BJ (cell line): Measurements from ENCODE around the gene TMEM130. TPM values are rescaled to one million over a fixed set of nuclear protein-coding genes. Genes with fewer than 3 reads are reported as not detected.

Experiments
- CTCF ChIA-PET: fragments of 350-600 bp; formaldehyde crosslinking; extraction: SDS; loops from one replicate; lab custom pipeline; 2021; ENCODE audit warnings: antibody characterized with exemption, inconsistent platforms; lab: Yijun Ruan, JAX
- POLR2A ChIA-PET: fragments of 300-600 bp; sonication (Branson Sonifier 250); formaldehyde crosslinking; extraction: SDS; loops from one replicate; lab custom pipeline; 2021; ENCODE audit warnings: antibody characterized with exemption; lab: Charles Lee
- DNase-seq: peaks from one replicate; pipeline ENCODE4 v3.0.0-alpha.2; 2011; ENCODE audit warnings: low read depth
- H3K27me3 ChIP-seq: 2 replicates; pipeline ENCODE4 v1.6.0; 2011; ENCODE audit warnings: low read length; ENCODE audit not compliant: control insufficient read depth, insufficient read depth
- H3K36me3 ChIP-seq: 2 replicates; pipeline ENCODE4 v1.5.1; 2011; ENCODE audit warnings: low read length; ENCODE audit not compliant: control insufficient read depth, insufficient read depth
- H3K4me3 ChIP-seq: 2 replicates; pipeline ENCODE4 v1.5.1; 2011; ENCODE audit warnings: low read depth, mild to moderate bottlenecking, control low read depth, low read length
- polyA plus RNA-seq: library from polyadenylated mRNA; depleted of rRNA; stranded (reverse); fragments of >200 nt; gene quantifications from 2 replicates; pipeline ENCODE4 v1.2.3, GENCODE V29; 2011
- TF ChIP-seq, protein P1 (sequence below): IDR thresholded peaks from 2 replicates; pipeline ENCODE4 v1.5.1; 2011; ENCODE audit warnings: low read depth, mild to moderate bottlenecking, control low read depth, inconsistent platforms, low read length, moderate library complexity; ENCODE audit not compliant: insufficient read depth

TMEM130 gene
- polyA plus RNA-seq, 1 experiment = 6.4 TPM

DNA sequence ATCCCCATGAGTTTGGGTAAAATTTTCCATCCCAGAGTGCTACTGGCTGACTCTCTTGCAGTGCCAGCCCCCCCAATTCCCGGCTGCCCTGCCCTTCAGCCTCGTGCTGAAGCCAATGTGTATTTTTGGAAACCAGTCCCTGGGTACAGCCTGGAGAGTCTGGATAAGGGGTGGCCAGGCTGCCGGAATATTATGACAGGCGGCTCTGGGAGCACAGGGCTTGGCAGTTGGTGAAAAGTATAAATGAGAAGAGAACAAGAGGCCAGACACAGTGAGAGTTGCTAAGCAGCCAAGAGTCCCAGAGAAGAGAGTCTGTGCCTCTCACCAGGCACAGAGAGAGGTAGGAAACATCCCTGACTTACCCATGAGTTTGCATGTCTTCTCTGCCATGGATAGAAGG, 53.6 kb downstream of the TMEM130 start:
- TF ChIP-seq, protein P1, sequence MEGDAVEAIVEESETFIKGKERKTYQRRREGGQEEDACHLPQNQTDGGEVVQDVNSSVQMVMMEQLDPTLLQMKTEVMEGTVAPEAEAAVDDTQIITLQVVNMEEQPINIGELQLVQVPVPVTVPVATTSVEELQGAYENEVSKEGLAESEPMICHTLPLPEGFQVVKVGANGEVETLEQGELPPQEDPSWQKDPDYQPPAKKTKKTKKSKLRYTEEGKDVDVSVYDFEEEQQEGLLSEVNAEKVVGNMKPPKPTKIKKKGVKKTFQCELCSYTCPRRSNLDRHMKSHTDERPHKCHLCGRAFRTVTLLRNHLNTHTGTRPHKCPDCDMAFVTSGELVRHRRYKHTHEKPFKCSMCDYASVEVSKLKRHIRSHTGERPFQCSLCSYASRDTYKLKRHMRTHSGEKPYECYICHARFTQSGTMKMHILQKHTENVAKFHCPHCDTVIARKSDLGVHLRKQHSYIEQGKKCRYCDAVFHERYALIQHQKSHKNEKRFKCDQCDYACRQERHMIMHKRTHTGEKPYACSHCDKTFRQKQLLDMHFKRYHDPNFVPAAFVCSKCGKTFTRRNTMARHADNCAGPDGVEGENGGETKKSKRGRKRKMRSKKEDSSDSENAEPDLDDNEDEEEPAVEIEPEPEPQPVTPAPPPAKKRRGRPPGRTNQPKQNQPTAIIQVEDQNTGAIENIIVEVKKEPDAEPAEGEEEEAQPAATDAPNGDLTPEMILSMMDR = no peak
- Histone ChIP-seq H3K27me3 (no peaks in the 10 kb centered on the region), H3K4me3 (no peak overlapping the region), H3K36me3 (no peaks in the 10 kb centered on the region)
- POLR2A ChIA-PET = no interaction called here
- CTCF ChIA-PET = no interaction called here
- no peak for DNase-seq

DNA sequence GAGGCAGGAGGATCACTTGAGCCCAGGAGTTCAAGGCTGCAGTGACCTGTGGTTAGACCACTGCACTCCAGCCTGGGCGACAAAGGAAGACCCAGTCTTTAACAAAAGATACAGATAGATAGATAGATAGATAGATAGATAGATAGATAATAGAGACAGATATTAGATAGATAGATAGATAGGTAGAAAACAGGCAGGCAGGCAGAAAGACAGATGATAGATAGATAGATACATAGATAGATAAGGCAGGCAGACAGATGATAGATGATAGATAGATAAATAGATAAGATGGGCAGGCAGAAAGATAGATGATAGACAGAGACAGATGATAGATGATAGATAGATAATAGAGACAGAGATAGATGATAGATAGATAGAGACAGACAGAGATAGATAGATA, 54.5 kb downstream of the TMEM130 start:
- no peaks in the 10 kb centered on the region for H3K36me3 ChIP-seq
- TF ChIP-seq, protein P1 = no peak
- ChIA-PET CTCF (no interaction called here), POLR2A (no interaction called here)
- no peaks in the 10 kb centered on the region for H3K27me3 ChIP-seq
- DNase-seq = no peak
- no peak overlapping the region for H3K4me3 ChIP-seq

DNA sequence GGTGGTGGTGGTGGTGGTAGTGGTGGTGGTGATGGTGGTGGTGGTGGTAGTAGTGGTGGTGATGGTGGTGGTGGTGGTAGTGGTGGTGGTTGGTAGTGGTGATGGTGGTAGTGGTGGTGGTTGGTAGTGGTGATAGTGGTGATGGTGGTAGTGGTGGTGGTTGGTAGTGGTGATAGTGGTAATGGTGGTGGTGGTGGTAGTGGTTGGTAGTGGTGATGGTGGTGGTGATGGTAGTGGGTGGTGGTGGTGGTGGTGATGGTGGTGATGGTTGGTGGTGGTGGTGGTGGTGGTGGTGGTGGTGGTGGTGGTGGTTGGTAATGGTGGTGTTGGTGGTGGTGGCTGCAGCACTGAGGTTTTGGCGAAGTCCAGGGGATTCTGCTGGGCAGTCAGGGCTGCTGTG, 58.5 kb downstream of the TMEM130 start:
- H3K4me3 ChIP-seq = no peak overlapping the region
- TF ChIP-seq, protein P1 = no peak
- ChIA-PET POLR2A (no interaction called here), CTCF (no interaction called here)
- DNase-seq = no peak
- no peaks in the 10 kb centered on the region for H3K36me3 ChIP-seq
- H3K27me3 ChIP-seq = no peaks in the 10 kb centered on the region

DNA sequence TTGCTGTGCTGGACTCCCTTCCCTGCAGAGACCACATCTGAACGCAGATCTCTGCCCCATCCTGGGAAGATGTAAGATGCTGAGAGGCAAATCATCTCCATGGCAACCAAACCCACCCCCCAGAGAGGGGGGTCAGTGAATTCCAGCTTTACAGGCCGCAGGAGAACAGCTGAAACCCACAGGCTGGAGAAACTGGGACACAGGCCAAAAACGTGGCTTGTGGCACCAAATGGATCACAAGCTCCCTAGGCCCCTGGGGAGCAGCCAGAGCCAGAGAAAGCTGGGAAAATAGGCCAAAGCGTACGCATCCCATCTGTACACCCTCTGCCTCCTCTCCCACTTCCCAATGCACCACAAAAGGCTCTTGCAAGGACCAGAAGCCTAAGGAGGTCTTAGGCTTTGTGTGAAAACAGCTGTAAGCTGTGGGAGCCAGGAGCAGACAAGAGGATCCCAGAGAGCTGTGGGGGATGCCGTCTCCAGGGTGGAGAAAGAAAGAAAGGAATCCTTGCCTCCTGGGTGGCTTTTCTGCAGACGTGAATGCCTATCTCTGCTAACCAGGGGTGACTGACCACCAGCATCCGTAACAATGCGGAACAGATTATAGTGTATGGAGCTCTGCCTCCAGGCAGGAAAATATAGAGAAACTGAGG, 59.5 kb downstream of the TMEM130 start:
- TF ChIP-seq, protein P1 = no peak
- no peak for DNase-seq
- Histone ChIP-seq H3K27me3 (no peaks in the 10 kb centered on the region), H3K36me3 (no peaks in the 10 kb centered on the region), H3K4me3 (no peak overlapping the region)
- ChIA-PET POLR2A (no interaction called here), CTCF (interaction anchor here (1.0 kb wide), 1 partner anchor 10 kb away, joined by 3 read pairs; no protein-coding TSS in a partner anchor)

DNA sequence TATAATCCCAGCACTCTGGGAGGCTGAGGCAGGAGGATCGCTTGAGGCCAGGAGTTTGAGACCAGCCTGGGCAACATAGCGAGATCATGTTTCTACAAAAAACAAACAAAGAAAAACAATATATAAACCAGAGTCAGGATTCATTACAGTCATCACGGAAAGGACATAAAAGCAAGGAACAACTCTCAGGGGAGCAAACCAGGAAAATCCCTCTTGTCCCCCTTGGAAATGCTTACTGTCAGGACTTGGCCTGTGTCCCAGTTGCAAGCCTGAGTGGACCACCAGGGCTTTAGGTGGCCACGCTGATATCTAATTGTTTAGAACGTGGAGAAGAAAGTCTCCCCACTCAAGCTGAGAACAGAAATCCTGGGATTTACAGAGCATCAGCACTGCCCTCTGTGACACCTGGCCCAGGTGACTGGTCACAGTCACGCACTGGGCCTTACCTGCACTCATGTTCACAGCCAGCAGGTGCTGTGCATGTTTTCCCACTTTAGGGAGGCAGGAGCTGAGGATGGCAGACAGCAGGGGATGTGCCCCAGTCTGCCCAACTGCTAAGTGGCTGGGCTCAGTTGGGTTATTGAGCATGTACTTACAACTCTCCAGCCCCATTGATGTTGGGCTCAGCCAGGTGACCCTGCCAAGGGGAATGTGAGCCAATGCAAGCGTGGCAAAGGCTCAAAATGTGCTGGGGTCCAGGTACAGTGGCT, 60.9 kb downstream of the TMEM130 start:
- no peaks in the 10 kb centered on the region for H3K36me3 ChIP-seq
- POLR2A ChIA-PET = no interaction called here
- H3K27me3 ChIP-seq = no peaks in the 10 kb centered on the region
- no peak overlapping the region for H3K4me3 ChIP-seq
- TF ChIP-seq, protein P1 = no peak
- CTCF ChIA-PET = interaction anchor here (1.0 kb wide), 1 partner anchor 8 kb away, joined by 3 read pairs; no protein-coding TSS in a partner anchor
- DNase-seq = no peak
